EH (cell line): Measurements from ENCODE around the gene PLXDC1.
"Not testable (repeated sequence)": the region's sequence is repeated elsewhere in the genome, so short reads cannot be mapped to it uniquely, and the experiment has no call there.

ENCODE experiments used
- DNase-seq: peaks from one replicate; pipeline ENCODE4 v3.0.0-alpha.2; 2015; ENCODE audit warnings: low read depth

Gene PLXDC1

GRCh38 chr17:39063681-39064069 is 87.8 kb downstream of the PLXDC1 start:
- peak; percentile 29 for DNase-seq

- DNase-seq: peak; percentile 83
Observed at GRCh38 chr17:39062846-39063680, 88.4 kb downstream of the PLXDC1 start.

- DNase-seq: no peak
Observed at GRCh38 chr17:39058524-39058923, 92.9 kb downstream of the PLXDC1 start.

GRCh38 chr17:39057701-39058206 is 93.7 kb downstream of the PLXDC1 start:
- no peak for DNase-seq

GRCh38 chr17:39054111-39054645 is 97.3 kb downstream of the PLXDC1 start:
- DNase-seq: no peak

GRCh38 chr17:39052423-39052822 is 99.0 kb downstream of the PLXDC1 start:
- DNase-seq: not testable (repeated sequence)

- DNase-seq: no peak
Observed at GRCh38 chr17:39051001-39051585, 100.3 kb downstream of the PLXDC1 start.

- DNase-seq: no peak
Observed at GRCh38 chr17:39045948-39046679, 105.3 kb downstream of the PLXDC1 start.

GRCh38 chr17:39036009-39036408 is 115.4 kb downstream of the PLXDC1 start:
- no peak for DNase-seq

- not testable (repeated sequence) for DNase-seq
Observed at GRCh38 chr17:39035578-39035977, 115.9 kb downstream of the PLXDC1 start.

- no peak for DNase-seq
Observed at GRCh38 chr17:39028690-39029089, 122.7 kb downstream of the PLXDC1 start.

GRCh38 chr17:39027455-39028035 is 123.9 kb downstream of the PLXDC1 start:
- DNase-seq: no peak

GRCh38 chr17:39026980-39027451 is 124.4 kb downstream of the PLXDC1 start:
- peak; percentile 27 for DNase-seq

GRCh38 chr17:39026346-39026745 is 125.1 kb downstream of the PLXDC1 start:
- not testable (repeated sequence) for DNase-seq

GRCh38 chr17:39022924-39023323 is 128.5 kb downstream of the PLXDC1 start:
- peak; percentile 9 for DNase-seq

- not testable (repeated sequence) for DNase-seq
Observed at GRCh38 chr17:39020037-39020436, 131.4 kb downstream of the PLXDC1 start.

- DNase-seq: peak; percentile 25
Observed at GRCh38 chr17:39018267-39019134, 132.9 kb downstream of the PLXDC1 start.

- peak; percentile 23 for DNase-seq
Observed at GRCh38 chr17:39016193-39017153, 135.0 kb downstream of the PLXDC1 start.

GRCh38 chr17:39015546-39015935 is 135.9 kb downstream of the PLXDC1 start:
- DNase-seq: no peak
